SU-DHL-6 (cell line): ENCODE measurements around the gene BEST2.

Experiments
- EZH2phosphoT487 ChIP-seq: fragments of 200-600 bp; sonication (generic), shearing (Covaris generic); conservative IDR thresholded peaks from 2 replicates; pipeline ENCODE4 v1.6.1; 2018; ENCODE audit warnings: mild to moderate bottlenecking, antibody characterized with exemption, low read length, moderate library complexity, mixed read lengths
- TF ChIP-seq, protein P1 (sequence below): fragments of 200-600 bp; sonication (generic); IDR thresholded peaks from one replicate; pipeline ENCODE4 v1.5.1; 2017; ENCODE audit warnings: antibody characterized with exemption, mild to moderate bottlenecking, low read length, moderate library complexity; ENCODE audit not compliant: insufficient read depth, poor library complexity, severe bottlenecking

- TF ChIP-seq, protein P1, sequence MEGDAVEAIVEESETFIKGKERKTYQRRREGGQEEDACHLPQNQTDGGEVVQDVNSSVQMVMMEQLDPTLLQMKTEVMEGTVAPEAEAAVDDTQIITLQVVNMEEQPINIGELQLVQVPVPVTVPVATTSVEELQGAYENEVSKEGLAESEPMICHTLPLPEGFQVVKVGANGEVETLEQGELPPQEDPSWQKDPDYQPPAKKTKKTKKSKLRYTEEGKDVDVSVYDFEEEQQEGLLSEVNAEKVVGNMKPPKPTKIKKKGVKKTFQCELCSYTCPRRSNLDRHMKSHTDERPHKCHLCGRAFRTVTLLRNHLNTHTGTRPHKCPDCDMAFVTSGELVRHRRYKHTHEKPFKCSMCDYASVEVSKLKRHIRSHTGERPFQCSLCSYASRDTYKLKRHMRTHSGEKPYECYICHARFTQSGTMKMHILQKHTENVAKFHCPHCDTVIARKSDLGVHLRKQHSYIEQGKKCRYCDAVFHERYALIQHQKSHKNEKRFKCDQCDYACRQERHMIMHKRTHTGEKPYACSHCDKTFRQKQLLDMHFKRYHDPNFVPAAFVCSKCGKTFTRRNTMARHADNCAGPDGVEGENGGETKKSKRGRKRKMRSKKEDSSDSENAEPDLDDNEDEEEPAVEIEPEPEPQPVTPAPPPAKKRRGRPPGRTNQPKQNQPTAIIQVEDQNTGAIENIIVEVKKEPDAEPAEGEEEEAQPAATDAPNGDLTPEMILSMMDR = no peak
- TF ChIP-seq EZH2phosphoT487 = no peak
Measured at GRCh38 chr19:12792853-12793289, 41.3 kb downstream of the BEST2 start.
